ENCODE measurements around the gene CFDP1. TPM values are rescaled to one million over a fixed set of nuclear protein-coding genes. Genes with fewer than 3 reads are reported as not detected.
A peak's percentile ranks its signal among the peaks of the same experiment; 100 is the strongest.

Gene CFDP1
- polyA plus RNA-seq, 2 of the 4 experiments (the other 2 are of a cell fraction): 70.2 to 72.8 TPM

GRCh38 chr16:75256696-75257343 is 176.5 kb downstream of the CFDP1 start:
- Histone ChIP-seq H3K4me2 (no peak overlapping the region), H3K4me1 (peaks cover 61% of the 10 kb centered on the region), H3K4me3 (no peak overlapping the region), H3K27ac (peak overlapping the region in 1 of 2 experiments; percentile 59; a peak in 3 of 6 replicates), H3K9me3 (no peaks in the 10 kb centered on the region)
- POLR2A ChIA-PET: interaction anchor here (1.0 kb wide), 1 partner anchor 10 kb away, joined by 3 read pairs; no protein-coding TSS in a partner anchor
- DNase-seq (ENCODE audit: low read depth in 1 of 2, low spot score in 1 of 2) (no peak), FAIRE-seq (no peak), ATAC-seq (no peak)
- 81% methylated on average over 9 of the region's 14 CpGs for WGBS (ENCODE audit: missing lambda C conversion rate)
- CTCF ChIA-PET: interaction anchor here (1.0 to 3.8 kb wide), 3 partner anchors 10 to 260 kb away, joined by 3 to 48 read pairs (median 4); no protein-coding TSS in a partner anchor
- TF ChIP-seq CHD2 (IDR thresholded peaks at IDR 0.05; ENCODE audit: low read length, partially characterized antibody) (no peak), ZNF302 (CRISPR knock-in tag; IDR thresholded peaks at IDR 0.05) (no peak), POLR2A (IDR thresholded peaks at IDR 0.05; ENCODE audit: low read length) (no peak), EHMT2 (IDR thresholded peaks at IDR 0.05; ENCODE audit: low read depth) (no peak), EHF (CRISPR knock-in tag; IDR thresholded peaks at IDR 0.05) (no peak), SREBF2 (IDR thresholded peaks at IDR 0.05) (no peak), JUN (IDR thresholded peaks at IDR 0.05) (no peak), FOSL2 (IDR thresholded peaks at IDR 0.05) (no peak), FOSL2 (CRISPR knock-in tag; IDR thresholded peaks at IDR 0.05) (no peak), NR3C1 (IDR thresholded peaks at IDR 0.05) (no peak), PHF8 (IDR thresholded peaks at IDR 0.05; ENCODE audit: borderline replicate concordance, low read depth) (no peak), ATOH8 (CRISPR knock-in tag; IDR thresholded peaks at IDR 0.05; ENCODE audit: low read depth) (no peak), REST (IDR thresholded peaks at IDR 0.05) (no peak), HEYL (CRISPR knock-in tag; IDR thresholded peaks at IDR 0.05) (no peak)
- TF ChIP-seq, protein P1, sequence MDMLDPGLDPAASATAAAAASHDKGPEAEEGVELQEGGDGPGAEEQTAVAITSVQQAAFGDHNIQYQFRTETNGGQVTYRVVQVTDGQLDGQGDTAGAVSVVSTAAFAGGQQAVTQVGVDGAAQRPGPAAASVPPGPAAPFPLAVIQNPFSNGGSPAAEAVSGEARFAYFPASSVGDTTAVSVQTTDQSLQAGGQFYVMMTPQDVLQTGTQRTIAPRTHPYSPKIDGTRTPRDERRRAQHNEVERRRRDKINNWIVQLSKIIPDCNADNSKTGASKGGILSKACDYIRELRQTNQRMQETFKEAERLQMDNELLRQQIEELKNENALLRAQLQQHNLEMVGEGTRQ (IDR thresholded peaks at IDR 0.05): no peak

GRCh38 chr16:75256059-75256571 is 177.2 kb downstream of the CFDP1 start:
- DNase-seq (ENCODE audit: low read depth in 1 of 2, low spot score in 1 of 2) (no peak), ATAC-seq (no peak), FAIRE-seq (no peak)
- no peak for TF ChIP-seq SMC3 (IDR thresholded peaks at IDR 0.05)
- TF ChIP-seq NR3C1 (IDR thresholded peaks at IDR 0.05): no peak
- no peak for TF ChIP-seq ZFP36 (IDR thresholded peaks at IDR 0.05; ENCODE audit: borderline replicate concordance, partially characterized antibody)
- TF ChIP-seq ELK1 (IDR thresholded peaks at IDR 0.05; ENCODE audit: low read depth, low read length): no peak
- no peak for TF ChIP-seq MAFK (IDR thresholded peaks at IDR 0.05; ENCODE audit: partially characterized antibody)
- no peak for TF ChIP-seq TFCP2L1 (CRISPR knock-in tag; IDR thresholded peaks at IDR 0.05)
- no peak for TF ChIP-seq HEYL (CRISPR knock-in tag; IDR thresholded peaks at IDR 0.05)
- no peak for TF ChIP-seq EHF (CRISPR knock-in tag; IDR thresholded peaks at IDR 0.05)
- CTCF ChIA-PET: interaction anchor here (1.3 to 3.8 kb wide), 3 partner anchors 22 to 261 kb away, joined by 3 to 48 read pairs (median 4); no protein-coding TSS in a partner anchor
- Histone ChIP-seq H3K4me3 (no peak overlapping the region), H3K4me1 (peaks cover 59% of the 10 kb centered on the region), H3K4me2 (0 out of 3 replicates have a peak overlapping the region, but pooled peaks have one; percentile 8), H3K27ac (peak overlapping the region in 1 of 2 experiments; percentile 59; a peak in 2 of 6 replicates), H3K9me3 (no peaks in the 10 kb centered on the region)
- POLR2A ChIA-PET: no interaction called here
- 91% methylated on average over 7 of the region's 12 CpGs for WGBS (ENCODE audit: missing lambda C conversion rate)
